ENCODE measurements around the gene FOXL2. TPM values are rescaled to one million over a fixed set of nuclear protein-coding genes. Genes with fewer than 3 reads are reported as not detected.

The FOXL2 gene
- total RNA-seq, 1 donor from 2014 or later: 0.21 TPM

GRCh38 chr3:138914870-138915502 lies 32.0 kb downstream of the FOXL2 start:
- no peak for TF ChIP-seq CTCF (IDR thresholded peaks at IDR 0.05)
- H3K27ac Mint-ChIP-seq (ENCODE audit: unreplicated experiment): peak overlapping the region; percentile 68
- peak overlapping the region; percentile 86 for H3K4me3 Mint-ChIP-seq (ENCODE audit: unreplicated experiment)
- H3K27me3 Mint-ChIP-seq (ENCODE audit: unreplicated experiment): peaks cover 7% of the 10 kb centered on the region
- H3K9me3 Mint-ChIP-seq (ENCODE audit: unreplicated experiment): no peaks in the 10 kb centered on the region
- peaks cover 5% of the 10 kb centered on the region for H3K4me1 Mint-ChIP-seq (ENCODE audit: unreplicated experiment)
- no peak for DNase-seq (ENCODE audit: extremely low spot score, unreplicated experiment)
- no peaks in the 10 kb centered on the region for H3K36me3 Mint-ChIP-seq (ENCODE audit: unreplicated experiment)

- no peak for DNase-seq (ENCODE audit: extremely low spot score, unreplicated experiment)
- H3K4me3 Mint-ChIP-seq (ENCODE audit: unreplicated experiment): no peak overlapping the region
- no peak overlapping the region for H3K27ac Mint-ChIP-seq (ENCODE audit: unreplicated experiment)
- peaks cover 5% of the 10 kb centered on the region for H3K4me1 Mint-ChIP-seq (ENCODE audit: unreplicated experiment)
- no peak for TF ChIP-seq CTCF (IDR thresholded peaks at IDR 0.05)
- H3K9me3 Mint-ChIP-seq (ENCODE audit: unreplicated experiment): no peaks in the 10 kb centered on the region
- no peaks in the 10 kb centered on the region for H3K36me3 Mint-ChIP-seq (ENCODE audit: unreplicated experiment)
- peaks cover 3% of the 10 kb centered on the region for H3K27me3 Mint-ChIP-seq (ENCODE audit: unreplicated experiment)
Measured at GRCh38 chr3:138913766-138914165, 33.2 kb downstream of the FOXL2 start.

GRCh38 chr3:138912237-138912636 lies 34.7 kb downstream of the FOXL2 start:
- no peak overlapping the region for H3K4me3 Mint-ChIP-seq (ENCODE audit: unreplicated experiment)
- H3K27me3 Mint-ChIP-seq (ENCODE audit: unreplicated experiment): no peaks in the 10 kb centered on the region
- H3K4me1 Mint-ChIP-seq (ENCODE audit: unreplicated experiment): peaks cover 5% of the 10 kb centered on the region
- H3K27ac Mint-ChIP-seq (ENCODE audit: unreplicated experiment): no peak overlapping the region
- no peak for TF ChIP-seq CTCF (IDR thresholded peaks at IDR 0.05)
- no peaks in the 10 kb centered on the region for H3K36me3 Mint-ChIP-seq (ENCODE audit: unreplicated experiment)
- DNase-seq (ENCODE audit: extremely low spot score, unreplicated experiment): no peak
- H3K9me3 Mint-ChIP-seq (ENCODE audit: unreplicated experiment): no peaks in the 10 kb centered on the region

GRCh38 chr3:138911621-138912020 lies 35.3 kb downstream of the FOXL2 start:
- Mint-ChIP-seq H3K4me1 (ENCODE audit: unreplicated experiment) (peaks cover 5% of the 10 kb centered on the region), H3K4me3 (ENCODE audit: unreplicated experiment) (no peak overlapping the region), H3K9me3 (ENCODE audit: unreplicated experiment) (no peaks in the 10 kb centered on the region), H3K36me3 (ENCODE audit: unreplicated experiment) (no peaks in the 10 kb centered on the region), H3K27ac (ENCODE audit: unreplicated experiment) (no peak overlapping the region), H3K27me3 (ENCODE audit: unreplicated experiment) (no peaks in the 10 kb centered on the region)
- DNase-seq (ENCODE audit: extremely low spot score, unreplicated experiment): no peak
- TF ChIP-seq CTCF (IDR thresholded peaks at IDR 0.05): no peak

GRCh38 chr3:138909904-138910303 lies 37.0 kb downstream of the FOXL2 start:
- Mint-ChIP-seq H3K27ac (ENCODE audit: unreplicated experiment) (no peak overlapping the region), H3K9me3 (ENCODE audit: unreplicated experiment) (peaks cover 2% of the 10 kb centered on the region), H3K36me3 (ENCODE audit: unreplicated experiment) (no peaks in the 10 kb centered on the region), H3K4me1 (ENCODE audit: unreplicated experiment) (peaks cover under 1% of the 10 kb centered on the region), H3K27me3 (ENCODE audit: unreplicated experiment) (no peaks in the 10 kb centered on the region), H3K4me3 (ENCODE audit: unreplicated experiment) (no peak overlapping the region)
- no peak for DNase-seq (ENCODE audit: extremely low spot score, unreplicated experiment)
- TF ChIP-seq CTCF (IDR thresholded peaks at IDR 0.05): no peak

Data from osteocyte (in vitro differentiated cells).